Neuronal stem cell (in vitro differentiated cells): ENCODE data around the gene SLCO3A1.

Source experiments
- DNase-seq: peaks from one replicate; pipeline ENCODE4 v3.0.0-alpha.2; 2013; ENCODE audit warnings: low spot score
- H2AFZ ChIP-seq: one replicate; pipeline ENCODE4 v1.6.1; 2013; ENCODE audit warnings: mild to moderate bottlenecking, low read length, inconsistent platforms
- H2AK5ac ChIP-seq: 2 replicates; pipeline ENCODE4 v1.6.1; 2013; ENCODE audit warnings: low read depth, mild to moderate bottlenecking, inconsistent platforms, low read length, moderate library complexity, mixed read lengths
- H2BK120ac ChIP-seq: 2 replicates; pipeline ENCODE4 v1.6.1; 2013; ENCODE audit warnings: low read depth, mild to moderate bottlenecking, inconsistent platforms, low read length, moderate library complexity, mixed read lengths
- H2BK12ac ChIP-seq: one replicate; pipeline ENCODE4 v1.6.1; 2013; ENCODE audit warnings: low read length, inconsistent platforms
- H2BK15ac ChIP-seq: 2 replicates; pipeline ENCODE4 v1.6.1; 2013; ENCODE audit warnings: mild to moderate bottlenecking, low read length, inconsistent platforms, mixed read lengths
- H2BK5ac ChIP-seq: one replicate; pipeline ENCODE4 v1.6.1; 2013; ENCODE audit warnings: inconsistent platforms, mild to moderate bottlenecking, low read length, moderate library complexity
- H3K14ac ChIP-seq: one replicate; pipeline ENCODE4 v1.6.1; 2013; ENCODE audit warnings: low read length, inconsistent platforms
- H3K18ac ChIP-seq: 2 replicates; pipeline ENCODE4 v1.6.1; 2013; ENCODE audit warnings: low read length, inconsistent platforms
- H3K23ac ChIP-seq: 2 replicates; pipeline ENCODE4 v1.6.1; 2013; ENCODE audit warnings: low read depth, mild to moderate bottlenecking, mixed read lengths, low read length, inconsistent platforms; ENCODE audit not compliant: poor library complexity
- H3K27ac ChIP-seq: replicated peaks from 3 replicates; pipeline ENCODE4 v1.5.1; 2013; ENCODE audit warnings: low read length, inconsistent platforms
- H3K27me3 ChIP-seq, 3 experiments: 2 replicates each; pipeline ENCODE4 v1.6.1; 2013; ENCODE audit warnings: low read length in 3 of 3, mild to moderate bottlenecking in 2 of 3, inconsistent platforms in 1 of 3, low read depth in 1 of 3, mixed read lengths in 1 of 3, moderate library complexity in 1 of 3; ENCODE audit not compliant: control insufficient read depth in 3 of 3, insufficient read depth in 3 of 3
- H3K36me3 ChIP-seq, 2 donors: replicated peaks in 1 of 2; 2 replicates each; pipeline ENCODE4 v1.6.1; 2013; ENCODE audit warnings: low read length in 2 of 2; ENCODE audit not compliant: control insufficient read depth in 2 of 2, insufficient read depth in 2 of 2
- H3K4ac ChIP-seq: 2 replicates; pipeline ENCODE4 v1.6.1; 2013; ENCODE audit warnings: inconsistent platforms, mild to moderate bottlenecking, low read length, moderate library complexity
- H3K4me1 ChIP-seq, 2 donors: 1 replicate in 1 of 2; 2 replicates in 1 of 2; pipeline ENCODE4 v1.6.1; 2013; ENCODE audit warnings: low read length in 2 of 2, low read depth in 1 of 2; ENCODE audit not compliant: control insufficient read depth in 2 of 2, insufficient read depth in 1 of 2
- H3K4me2 ChIP-seq: one replicate; pipeline ENCODE4 v1.6.1; 2013; ENCODE audit warnings: mild to moderate bottlenecking, low read length, inconsistent platforms; ENCODE audit not compliant: insufficient read depth, poor library complexity, severe bottlenecking
- H3K4me3 ChIP-seq, 2 donors: 2 replicates each; pipeline ENCODE4 v1.5.1; 2013; ENCODE audit warnings: low read length in 2 of 2, mild to moderate bottlenecking in 2 of 2, inconsistent platforms in 1 of 2, moderate library complexity in 1 of 2
- H3K79me1 ChIP-seq: one replicate; pipeline ENCODE4 v1.6.1; 2013; ENCODE audit warnings: low read depth, mild to moderate bottlenecking, inconsistent platforms, low read length, moderate library complexity
- H3K9ac ChIP-seq: one replicate; pipeline ENCODE4 v1.6.1; 2013; ENCODE audit warnings: mild to moderate bottlenecking, low read depth, low read length, inconsistent platforms; ENCODE audit not compliant: poor library complexity
- H3K9me3 ChIP-seq, 2 donors: replicated peaks in 1 of 2; 2 replicates each; pipeline versions ENCODE3 to v1.6.1; 2013; ENCODE audit warnings: low read length in 2 of 2, mild to moderate bottlenecking in 2 of 2, inconsistent platforms in 1 of 2, low read depth in 1 of 2, mixed read lengths in 1 of 2, moderate library complexity in 1 of 2; ENCODE audit not compliant: control insufficient read depth in 2 of 2, insufficient read depth in 1 of 2
- H4K8ac ChIP-seq: one replicate; pipeline ENCODE4 v1.6.1; 2013; ENCODE audit warnings: low read depth, mild to moderate bottlenecking, inconsistent platforms, low read length, moderate library complexity
- H4K91ac ChIP-seq: one replicate; pipeline ENCODE4 v1.6.1; 2013; ENCODE audit warnings: low read length, low read depth, mild to moderate bottlenecking, inconsistent platforms; ENCODE audit not compliant: poor library complexity
- WGBS, 2 donors: extraction: QIAGEN DNeasy Blood & Tissue Kit; methylation state at CpG; one replicate each; pipeline ENCODE4 v1.1.7; 2013; ENCODE audit warnings: missing lambda C conversion rate in 2 of 2, mixed read lengths in 1 of 2; ENCODE audit not compliant: insufficient read length in 2 of 2, insufficient replicate concordance in 1 of 2; ENCODE audit errors: extremely low coverage in 2 of 2; 5-methylcytosine and 5-hydroxymethylcytosine counted together

The SLCO3A1 gene

DNA sequence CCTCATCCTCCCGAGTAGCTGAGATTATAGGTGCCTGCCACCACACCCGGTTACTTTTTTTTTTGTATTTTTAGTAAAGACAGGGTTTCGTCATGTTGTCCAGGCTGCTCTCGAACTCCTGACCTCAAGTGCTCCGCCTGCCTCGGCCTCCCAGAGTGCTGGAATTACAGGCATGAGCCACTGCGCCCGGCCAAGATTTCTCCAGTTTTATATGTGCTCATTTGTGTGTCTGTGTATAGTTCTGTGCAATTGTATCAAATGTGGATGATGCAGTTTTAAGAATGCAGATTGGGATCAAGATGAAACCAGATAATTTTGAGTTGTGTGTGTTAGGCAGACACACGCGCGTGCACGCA lies 68.3 kb downstream of the SLCO3A1 start:
- H2AK5ac ChIP-seq: no peak overlapping the region
- H3K4ac ChIP-seq: no peak overlapping the region
- H3K36me3 ChIP-seq: no peaks in the 10 kb centered on the region
- H4K8ac ChIP-seq: no peak overlapping the region
- H2BK120ac ChIP-seq: no peak overlapping the region
- no peak for DNase-seq
- H2BK12ac ChIP-seq: no peak overlapping the region
- H3K27me3 ChIP-seq: no peaks in the 10 kb centered on the region
- WGBS, 2 donors: no CpG with 5 or more reads among the region's 12 CpGs
- H3K27ac ChIP-seq: no peak overlapping the region
- no peak overlapping the region for H3K4me3 ChIP-seq
- no peak overlapping the region for H2BK15ac ChIP-seq
- no peaks in the 10 kb centered on the region for H3K79me1 ChIP-seq
- H3K23ac ChIP-seq: no peak overlapping the region
- no peak overlapping the region for H3K4me2 ChIP-seq
- no peak overlapping the region for H3K18ac ChIP-seq
- no peak overlapping the region for H3K14ac ChIP-seq
- H2BK5ac ChIP-seq: no peak overlapping the region
- H3K4me1 ChIP-seq: peaks cover 0 to 2% of the 10 kb centered on the region in 2 donors
- no peak overlapping the region for H2AFZ ChIP-seq
- no peak overlapping the region for H3K9ac ChIP-seq
- H3K9me3 ChIP-seq: no peaks in the 10 kb centered on the region
- H4K91ac ChIP-seq: no peak overlapping the region

DNA sequence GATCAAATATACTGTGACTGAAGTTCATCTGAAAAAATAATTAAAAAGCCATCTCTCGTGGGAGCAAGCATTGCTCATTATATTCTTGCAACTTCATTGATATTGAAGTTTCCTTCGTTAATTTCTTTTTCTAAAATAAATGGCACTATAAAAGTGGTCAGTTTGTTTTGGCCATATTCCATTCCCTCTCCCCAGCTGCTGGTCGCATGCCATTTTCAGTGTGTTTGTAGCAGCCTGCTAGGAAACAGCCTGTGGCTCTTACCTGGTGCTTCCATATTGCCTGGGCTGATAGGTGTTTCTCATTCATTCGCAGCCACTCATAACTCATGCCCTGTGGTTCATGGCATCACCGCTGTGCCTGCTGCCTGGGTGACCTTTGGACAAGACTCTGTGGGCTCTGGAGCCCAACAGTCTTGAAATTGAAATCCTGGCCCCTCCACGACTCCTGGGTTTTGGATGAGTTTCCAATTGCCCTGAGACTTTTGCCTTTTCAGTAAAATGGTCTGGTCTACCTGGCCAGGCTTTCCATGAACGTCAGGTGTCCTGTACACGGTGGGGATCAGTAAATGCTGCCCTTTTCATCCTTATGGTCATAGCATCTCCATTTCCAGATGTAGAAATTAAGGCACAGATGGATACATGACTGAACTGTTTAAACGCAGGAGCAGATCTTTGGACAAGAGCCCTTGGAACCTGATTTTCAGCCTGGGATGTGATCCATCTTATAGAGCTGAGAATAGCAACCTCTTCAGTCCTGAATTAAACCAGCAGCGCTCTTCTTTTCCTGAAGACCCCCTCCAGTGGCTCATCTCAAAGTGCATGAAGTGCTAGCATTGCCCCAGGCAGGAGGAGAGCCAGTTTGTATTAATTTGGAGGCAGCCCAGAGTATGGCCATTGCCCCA lies 69.4 kb downstream of the SLCO3A1 start:
- no CpG with 5 or more reads among the region's 10 CpGs for WGBS, 2 donors
- no peak overlapping the region for H4K8ac ChIP-seq
- H2BK120ac ChIP-seq: no peak overlapping the region
- no peaks in the 10 kb centered on the region for H3K79me1 ChIP-seq
- peak overlapping the region; percentile 13 for H3K18ac ChIP-seq
- no peak overlapping the region for H2BK12ac ChIP-seq
- no peak overlapping the region for H3K23ac ChIP-seq
- H3K4me2 ChIP-seq: no peak overlapping the region
- H3K4me1 ChIP-seq: peaks cover 0 to 3% of the 10 kb centered on the region in 2 donors
- H3K4me3 ChIP-seq: peak overlapping the region in 1 of 2 donors; percentile 34
- no peak overlapping the region for H3K14ac ChIP-seq
- no peaks in the 10 kb centered on the region for H3K9me3 ChIP-seq
- H3K36me3 ChIP-seq: no peaks in the 10 kb centered on the region
- no peak overlapping the region for H2BK5ac ChIP-seq
- no peak overlapping the region for H2BK15ac ChIP-seq
- DNase-seq: no peak
- H3K4ac ChIP-seq: no peak overlapping the region
- H3K27ac ChIP-seq: no peak overlapping the region
- H2AK5ac ChIP-seq: no peak overlapping the region
- H3K9ac ChIP-seq: no peak overlapping the region
- H2AFZ ChIP-seq: no peak overlapping the region
- no peak overlapping the region for H4K91ac ChIP-seq
- no peaks in the 10 kb centered on the region for H3K27me3 ChIP-seq

DNA sequence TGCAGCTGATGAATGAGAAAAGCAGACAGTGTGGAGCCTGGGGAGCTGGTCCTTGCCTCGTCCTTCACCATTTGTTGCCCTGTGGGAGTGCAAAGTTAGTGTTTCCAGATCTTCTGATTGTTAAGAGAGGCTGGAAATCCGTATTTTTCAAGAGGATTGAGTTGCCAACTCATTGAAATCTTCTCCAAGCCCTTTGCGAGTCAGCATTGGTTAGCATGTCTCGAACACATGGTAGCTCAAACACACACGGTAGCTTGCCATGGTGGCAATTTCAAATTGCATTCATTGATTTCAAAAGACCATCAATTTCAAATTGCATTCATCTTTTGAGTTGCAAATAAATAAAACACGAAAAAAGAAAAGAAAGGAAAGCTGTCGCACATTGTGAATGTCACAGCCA lies 70.7 kb downstream of the SLCO3A1 start:
- H3K4me2 ChIP-seq: no peak overlapping the region
- H3K79me1 ChIP-seq: no peaks in the 10 kb centered on the region
- no peaks in the 10 kb centered on the region for H3K27me3 ChIP-seq
- no peak overlapping the region for H2BK120ac ChIP-seq
- H3K4me3 ChIP-seq: no peak overlapping the region
- H2BK15ac ChIP-seq: no peak overlapping the region
- no peak overlapping the region for H3K14ac ChIP-seq
- H2AFZ ChIP-seq: no peak overlapping the region
- H3K9ac ChIP-seq: no peak overlapping the region
- no peak overlapping the region for H3K27ac ChIP-seq
- no peak for DNase-seq
- H3K18ac ChIP-seq: no peak overlapping the region
- H2BK12ac ChIP-seq: no peak overlapping the region
- H3K36me3 ChIP-seq: no peaks in the 10 kb centered on the region
- WGBS, 2 donors: no CpG with 5 or more reads among the region's 7 CpGs
- H4K91ac ChIP-seq: no peak overlapping the region
- H3K23ac ChIP-seq: no peak overlapping the region
- H3K4ac ChIP-seq: no peak overlapping the region
- no peak overlapping the region for H2BK5ac ChIP-seq
- no peak overlapping the region for H2AK5ac ChIP-seq
- no peak overlapping the region for H4K8ac ChIP-seq
- no peaks in the 10 kb centered on the region for H3K9me3 ChIP-seq
- H3K4me1 ChIP-seq: peaks cover 0 to 3% of the 10 kb centered on the region in 2 donors

DNA sequence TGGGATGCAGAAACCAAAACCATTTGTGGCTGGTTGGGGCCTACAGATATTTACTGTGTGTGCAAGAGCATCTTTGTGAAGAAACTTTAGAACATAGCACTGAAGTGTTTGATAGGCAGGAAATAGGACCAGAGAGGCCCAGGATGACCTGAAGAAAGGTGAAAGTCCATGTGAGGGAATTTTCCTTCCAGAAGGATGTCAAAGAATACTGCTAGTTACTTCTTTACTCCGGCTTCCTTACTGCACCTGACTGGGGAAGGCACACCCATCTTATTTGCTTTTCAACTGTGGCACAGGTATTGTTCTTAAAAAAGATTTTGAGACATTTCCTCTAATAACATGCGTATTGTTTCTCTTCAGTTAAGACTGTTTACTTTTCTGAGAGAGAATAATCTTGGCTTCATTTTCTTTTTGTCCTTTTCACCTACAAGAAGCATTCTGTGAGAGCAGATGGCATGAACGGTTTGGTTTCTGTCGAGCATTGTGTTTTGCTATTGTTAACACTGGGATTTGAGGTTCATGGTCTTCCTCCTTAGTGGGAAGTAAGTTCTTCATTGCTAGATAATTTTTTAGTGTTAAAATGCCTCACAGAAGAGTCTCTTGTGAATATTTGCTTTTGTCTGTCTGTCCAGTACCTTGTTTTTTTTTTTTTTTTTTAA lies 71.5 kb downstream of the SLCO3A1 start:
- Histone ChIP-seq H3K27ac (no peak overlapping the region), H4K8ac (no peak overlapping the region), H3K4me3 (no peak overlapping the region), H3K14ac (no peak overlapping the region), H3K9me3 (no peaks in the 10 kb centered on the region), H3K79me1 (no peaks in the 10 kb centered on the region), H2BK5ac (no peak overlapping the region), H2BK15ac (no peak overlapping the region), H3K4me1 (peaks cover 0 to 3% of the 10 kb centered on the region in 2 donors), H3K27me3 (no peaks in the 10 kb centered on the region), H4K91ac (no peak overlapping the region), H3K4me2 (no peak overlapping the region), H2AFZ (no peak overlapping the region), H3K4ac (no peak overlapping the region), H3K36me3 (no peaks in the 10 kb centered on the region), H3K23ac (no peak overlapping the region), H3K18ac (no peak overlapping the region), H3K9ac (no peak overlapping the region), H2BK12ac (no peak overlapping the region), H2AK5ac (no peak overlapping the region), H2BK120ac (no peak overlapping the region)
- WGBS, 2 donors: no CpG with 5 or more reads among the region's 4 CpGs
- no peak for DNase-seq
